Esophagus squamous epithelium (tissue), 5 donors: ENCODE data around the gene PRKN. TPM values are rescaled to one million over a fixed set of nuclear protein-coding genes. Genes with fewer than 3 reads are reported as not detected.

Source experiments
- DNase-seq: peaks from one replicate; lab custom pipeline; 2025; lab: John Stamatoyannopoulos, UW
- H3K27ac ChIP-seq, 4 donors: fragments of 200-600 bp; sonication (generic); one replicate each; pipeline ENCODE4 v1.5.1; 2016 to 2019; ENCODE audit warnings: mild to moderate bottlenecking in 1 of 4
- H3K27me3 ChIP-seq, 4 donors: fragments of 200-600 bp; sonication (generic); 1 replicate in 3 of 4; 2 replicates in 1 of 4; pipeline versions ENCODE4 v1.5.1 to v1.6.0; 2017 to 2021; ENCODE audit warnings: antibody characterized with exemption in 1 of 4
- H3K36me3 ChIP-seq, 3 donors: fragments of 200-600 bp; sonication (generic); one replicate each; pipeline ENCODE4 v1.5.1; 2016 to 2019
- H3K4me1 ChIP-seq, 3 donors: fragments of 200-600 bp; sonication (generic); one replicate each; pipeline ENCODE4 v1.5.1; 2017 to 2019
- H3K4me3 ChIP-seq, 4 donors: fragments of 200-600 bp; sonication (generic); 1 replicate in 3 of 4; 2 replicates in 1 of 4; pipeline ENCODE4 v1.5.1; 2016 to 2019; ENCODE audit warnings: mild to moderate bottlenecking in 2 of 4, moderate library complexity in 1 of 4
- H3K9me3 ChIP-seq, 3 donors: fragments of 200-600 bp; sonication (generic); one replicate each; pipeline ENCODE4 v1.5.1; 2016 to 2019
- POLR2A ChIP-seq, 4 donors: fragments of 450-650 bp; IDR thresholded peaks; one replicate each; pipeline ENCODE4 v1.6.1; 2017; ENCODE audit warnings: antibody characterized with exemption in 4 of 4, mild to moderate bottlenecking in 4 of 4, moderate library complexity in 3 of 4
- WGBS, 2 donors: methylation state at CpG; one replicate each; pipeline ENCODE4 v1.1.5; 2018; 5-methylcytosine and 5-hydroxymethylcytosine counted together
- intact Hi-C: fragments of 100-400 bp; cut with DNase I; formaldehyde crosslinking; loops from one replicate; pipeline ENCODE4 v1.15.0; 2022
- total RNA-seq, 4 donors: library from RNA; depleted of rRNA; stranded (reverse); fragments of >200 nt; gene quantifications; one replicate each; pipeline ENCODE4 v1.1.0, GENCODE V29; 2016
- TF ChIP-seq, protein P1 (sequence below), 6 experiments: fragments of 450-650 bp in 4 of 6; fragments of 200-600 bp in 2 of 6; sonication (generic) in 2 of 6; IDR thresholded peaks; one replicate each; pipeline ENCODE4 v1.5.1; 2016 to 2019; ENCODE audit warnings: antibody characterized with exemption in 6 of 6, mild to moderate bottlenecking in 4 of 6, moderate library complexity in 4 of 6
- donor health status: DM: yes; HTN: yes; CAD: no.

The PRKN gene
- total RNA-seq, 4 donors from 2014 or later = 0.70 to 5.5 (median 2.2) TPM

DNA sequence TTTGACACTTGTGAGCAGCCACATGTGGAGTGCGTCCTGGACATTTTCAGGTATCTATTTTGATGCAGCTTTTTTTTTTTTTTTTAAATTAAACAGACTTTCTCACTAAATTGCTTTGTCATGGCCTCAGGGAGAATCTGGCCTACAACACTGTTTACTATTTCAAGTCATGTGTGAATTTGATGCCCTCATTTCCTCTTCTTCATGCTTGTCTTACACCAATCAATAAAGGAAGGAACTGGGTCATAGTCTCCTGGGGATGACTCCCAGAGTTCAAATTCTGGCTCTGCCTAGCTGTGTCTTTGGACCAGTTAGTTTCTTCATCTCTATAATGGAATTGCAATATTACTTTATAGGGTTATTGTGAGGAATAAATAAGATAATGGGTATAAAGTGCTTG lies 554.1 kb downstream of the PRKN start:
- no peaks in the 10 kb centered on the region for H3K4me1 ChIP-seq
- no peak for DNase-seq
- H3K36me3 ChIP-seq = no peaks in the 10 kb centered on the region
- WGBS, 2 donors = 96 to 100% methylated on average over 1 of the region's 1 CpG
- no peak for TF ChIP-seq POLR2A (IDR thresholded peaks at IDR 0.05)
- TF ChIP-seq, protein P1, sequence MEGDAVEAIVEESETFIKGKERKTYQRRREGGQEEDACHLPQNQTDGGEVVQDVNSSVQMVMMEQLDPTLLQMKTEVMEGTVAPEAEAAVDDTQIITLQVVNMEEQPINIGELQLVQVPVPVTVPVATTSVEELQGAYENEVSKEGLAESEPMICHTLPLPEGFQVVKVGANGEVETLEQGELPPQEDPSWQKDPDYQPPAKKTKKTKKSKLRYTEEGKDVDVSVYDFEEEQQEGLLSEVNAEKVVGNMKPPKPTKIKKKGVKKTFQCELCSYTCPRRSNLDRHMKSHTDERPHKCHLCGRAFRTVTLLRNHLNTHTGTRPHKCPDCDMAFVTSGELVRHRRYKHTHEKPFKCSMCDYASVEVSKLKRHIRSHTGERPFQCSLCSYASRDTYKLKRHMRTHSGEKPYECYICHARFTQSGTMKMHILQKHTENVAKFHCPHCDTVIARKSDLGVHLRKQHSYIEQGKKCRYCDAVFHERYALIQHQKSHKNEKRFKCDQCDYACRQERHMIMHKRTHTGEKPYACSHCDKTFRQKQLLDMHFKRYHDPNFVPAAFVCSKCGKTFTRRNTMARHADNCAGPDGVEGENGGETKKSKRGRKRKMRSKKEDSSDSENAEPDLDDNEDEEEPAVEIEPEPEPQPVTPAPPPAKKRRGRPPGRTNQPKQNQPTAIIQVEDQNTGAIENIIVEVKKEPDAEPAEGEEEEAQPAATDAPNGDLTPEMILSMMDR (IDR thresholded peaks at IDR 0.05) = no peak
- no peaks in the 10 kb centered on the region for H3K9me3 ChIP-seq
- H3K27me3 ChIP-seq = no peaks in the 10 kb centered on the region
- H3K4me3 ChIP-seq = no peak overlapping the region
- H3K27ac ChIP-seq = no peak overlapping the region
- intact Hi-C loops = no loop called here

DNA sequence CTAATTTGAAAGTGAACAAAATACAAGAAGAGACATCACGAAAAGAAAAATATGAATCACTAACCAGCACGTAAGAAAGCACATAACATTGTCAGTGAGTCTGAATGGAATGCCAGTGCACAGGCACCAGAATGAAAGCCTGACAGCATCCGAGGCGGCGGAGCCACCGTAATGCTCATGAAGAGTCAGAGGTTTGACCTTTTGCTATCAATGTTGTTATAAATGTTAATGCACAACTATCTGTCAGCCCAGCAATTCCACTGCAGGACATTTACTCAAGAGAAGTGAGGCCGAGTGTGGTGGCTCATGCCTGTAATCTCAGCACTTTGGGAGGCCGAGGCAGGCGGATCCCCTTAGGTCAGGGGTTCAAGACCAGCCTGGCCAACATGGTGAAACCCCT lies 562.1 kb downstream of the PRKN start:
- Histone ChIP-seq H3K4me3 (no peak overlapping the region), H3K36me3 (no peaks in the 10 kb centered on the region), H3K4me1 (no peaks in the 10 kb centered on the region), H3K27me3 (no peaks in the 10 kb centered on the region), H3K9me3 (no peaks in the 10 kb centered on the region), H3K27ac (no peak overlapping the region)
- DNase-seq = no peak
- no peak for TF ChIP-seq POLR2A (IDR thresholded peaks at IDR 0.05)
- intact Hi-C loops = no loop called here
- WGBS, 2 donors = 80 to 89% methylated on average over 7 to 9 of the region's 9 CpGs

DNA sequence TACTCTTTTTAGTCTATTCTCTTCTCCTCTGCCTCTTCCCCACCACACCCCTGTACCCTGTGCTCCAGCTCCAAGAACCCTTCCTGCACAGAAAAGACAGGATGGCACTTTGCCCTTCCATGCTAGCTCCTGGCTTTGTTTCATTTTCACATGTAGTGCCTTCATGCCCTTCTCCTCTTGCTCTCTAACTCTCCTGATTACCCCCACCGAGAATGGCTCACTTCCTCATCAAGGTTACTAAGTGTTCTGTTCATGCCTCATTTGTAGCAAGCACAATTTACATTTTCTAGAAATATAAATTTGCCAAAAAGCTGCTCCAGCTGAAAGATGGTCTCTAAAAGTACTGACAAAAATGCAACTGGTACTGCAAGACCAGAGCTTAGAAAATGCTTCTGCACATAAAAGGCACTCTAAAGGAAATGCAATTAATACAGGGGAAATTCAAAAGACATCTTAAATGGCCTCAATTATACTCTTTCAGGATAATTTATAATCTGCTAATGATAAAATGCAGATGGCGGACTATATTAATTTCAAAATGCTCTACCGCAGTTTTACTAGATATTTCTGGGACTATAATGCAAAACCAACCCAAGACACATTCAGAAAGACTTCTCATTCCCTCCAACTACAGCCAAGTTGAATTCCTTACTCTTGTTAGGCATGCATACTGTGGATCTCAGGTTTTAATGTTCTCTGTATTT lies 570.2 kb downstream of the PRKN start:
- no peaks in the 10 kb centered on the region for H3K27me3 ChIP-seq
- TF ChIP-seq, protein P1 (IDR thresholded peaks at IDR 0.05) = no peak
- TF ChIP-seq POLR2A (IDR thresholded peaks at IDR 0.05) = no peak
- 28 to 29% methylated on average over 3 of the region's 3 CpGs for WGBS, 2 donors
- intact Hi-C loops = no loop called here
- no peak overlapping the region for H3K4me3 ChIP-seq
- DNase-seq = no peak
- H3K9me3 ChIP-seq = no peaks in the 10 kb centered on the region
- no peak overlapping the region for H3K27ac ChIP-seq
- no peaks in the 10 kb centered on the region for H3K36me3 ChIP-seq
- no peaks in the 10 kb centered on the region for H3K4me1 ChIP-seq

DNA sequence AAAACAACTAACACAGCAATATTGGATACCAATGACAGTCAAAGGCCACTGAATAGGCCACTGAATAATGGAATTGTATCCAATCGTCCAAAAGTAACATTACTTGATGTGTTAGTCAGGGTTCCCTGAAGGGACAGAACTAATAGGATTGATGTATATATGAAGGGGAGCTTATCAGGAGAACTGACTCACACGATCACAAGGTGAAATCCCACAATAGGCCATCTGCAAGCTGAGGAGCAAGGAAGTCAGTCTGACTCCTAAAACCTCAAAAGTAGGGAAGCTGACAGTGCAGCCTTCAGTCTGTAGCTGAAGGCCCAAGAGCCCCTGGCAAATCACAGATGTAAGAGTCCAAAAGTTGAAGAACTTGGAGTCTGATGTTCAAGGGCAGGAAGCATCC lies 571.4 kb downstream of the PRKN start:
- 58 to 75% methylated on average over 2 of the region's 2 CpGs for WGBS, 2 donors
- Histone ChIP-seq H3K9me3 (no peaks in the 10 kb centered on the region), H3K27ac (no peak overlapping the region), H3K4me1 (no peaks in the 10 kb centered on the region), H3K27me3 (no peaks in the 10 kb centered on the region), H3K36me3 (no peaks in the 10 kb centered on the region), H3K4me3 (no peak overlapping the region)
- intact Hi-C loops = no loop called here
- no peak for TF ChIP-seq POLR2A (IDR thresholded peaks at IDR 0.05)
- TF ChIP-seq, protein P1 (IDR thresholded peaks at IDR 0.05) = no peak
- no peak for DNase-seq

DNA sequence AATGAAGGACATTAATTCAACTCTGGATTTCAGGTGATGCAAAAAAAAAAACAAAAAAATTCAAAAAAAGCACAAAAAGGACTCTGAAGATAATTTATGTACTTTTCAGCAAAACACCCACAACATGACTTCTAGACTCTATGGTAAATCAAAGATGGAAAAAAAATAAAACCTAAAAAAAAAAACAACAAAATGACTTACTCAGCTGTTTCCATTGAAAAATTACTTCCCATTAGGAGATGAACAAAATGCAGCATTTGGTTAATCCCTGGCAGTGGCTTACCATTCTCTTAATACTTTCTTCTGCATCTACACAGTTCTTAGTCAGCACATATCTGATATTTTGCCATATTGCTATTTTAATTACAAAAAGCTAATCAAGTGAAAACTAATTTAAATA lies 572.6 kb downstream of the PRKN start:
- Histone ChIP-seq H3K4me1 (no peaks in the 10 kb centered on the region), H3K27me3 (no peaks in the 10 kb centered on the region), H3K36me3 (no peaks in the 10 kb centered on the region), H3K4me3 (no peak overlapping the region), H3K27ac (no peak overlapping the region), H3K9me3 (no peaks in the 10 kb centered on the region)
- intact Hi-C loops = no loop called here
- no peak for TF ChIP-seq POLR2A (IDR thresholded peaks at IDR 0.05)
- TF ChIP-seq, protein P1 (IDR thresholded peaks at IDR 0.05) = no peak
- no peak for DNase-seq
